Middle frontal gyrus (tissue), 1 donor: ENCODE data around the gene ABCA2.
"Not testable (repeated sequence)": the region's sequence is repeated elsewhere in the genome, so short reads cannot be mapped to it uniquely, and the experiment has no call there.

Experiments
- DNase-seq: peaks from one replicate; pipeline ENCODE4 v3.0.0-alpha.2; 2015; ENCODE audit warnings: low spot score; ENCODE audit errors: extremely low spot score

ABCA2 gene

DNA sequence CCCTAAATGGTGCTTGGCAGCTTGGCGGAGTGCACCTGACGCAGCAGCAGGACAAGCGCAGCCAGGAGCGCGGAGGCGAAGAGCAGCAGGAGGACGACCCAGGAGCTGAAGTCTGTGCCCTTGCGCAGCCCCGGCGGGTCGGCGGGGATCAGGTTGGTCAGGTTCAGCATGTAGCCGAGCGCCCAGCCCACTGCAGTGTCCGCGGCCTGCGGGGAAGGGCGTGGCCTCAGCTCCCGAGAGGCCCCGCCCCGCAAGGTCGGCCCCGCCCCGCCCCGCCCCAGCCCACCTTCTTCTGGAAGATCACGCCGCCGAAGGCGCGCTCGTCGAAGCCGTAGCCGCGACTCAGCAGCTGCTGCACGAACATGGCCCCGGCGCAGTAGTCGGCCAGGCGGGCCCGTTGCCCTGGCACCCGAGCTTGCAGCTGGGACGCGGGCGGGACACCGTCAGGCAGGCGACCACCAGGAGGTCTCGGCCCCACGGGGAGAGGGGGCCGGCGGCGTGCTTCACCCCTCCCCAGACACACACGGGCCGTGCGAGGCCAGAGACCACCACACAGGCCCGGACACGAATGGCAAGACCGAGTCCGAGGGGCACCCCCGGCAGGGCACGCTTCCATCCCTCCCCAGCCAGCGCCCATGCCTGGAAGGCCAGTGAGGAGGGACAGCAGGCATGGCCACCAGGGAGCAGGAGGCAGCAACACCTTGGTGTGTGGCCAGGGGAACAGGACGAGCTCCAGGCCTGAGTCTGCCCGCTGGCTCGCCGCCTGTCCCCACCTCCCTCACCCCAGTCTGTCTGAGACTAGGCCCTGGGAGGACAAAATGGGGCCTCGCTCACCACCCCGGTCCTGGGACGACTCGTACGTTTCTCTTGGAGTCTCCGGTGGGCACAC, 20.9 kb upstream of the ABCA2 start:
- DNase-seq = no peak

DNA sequence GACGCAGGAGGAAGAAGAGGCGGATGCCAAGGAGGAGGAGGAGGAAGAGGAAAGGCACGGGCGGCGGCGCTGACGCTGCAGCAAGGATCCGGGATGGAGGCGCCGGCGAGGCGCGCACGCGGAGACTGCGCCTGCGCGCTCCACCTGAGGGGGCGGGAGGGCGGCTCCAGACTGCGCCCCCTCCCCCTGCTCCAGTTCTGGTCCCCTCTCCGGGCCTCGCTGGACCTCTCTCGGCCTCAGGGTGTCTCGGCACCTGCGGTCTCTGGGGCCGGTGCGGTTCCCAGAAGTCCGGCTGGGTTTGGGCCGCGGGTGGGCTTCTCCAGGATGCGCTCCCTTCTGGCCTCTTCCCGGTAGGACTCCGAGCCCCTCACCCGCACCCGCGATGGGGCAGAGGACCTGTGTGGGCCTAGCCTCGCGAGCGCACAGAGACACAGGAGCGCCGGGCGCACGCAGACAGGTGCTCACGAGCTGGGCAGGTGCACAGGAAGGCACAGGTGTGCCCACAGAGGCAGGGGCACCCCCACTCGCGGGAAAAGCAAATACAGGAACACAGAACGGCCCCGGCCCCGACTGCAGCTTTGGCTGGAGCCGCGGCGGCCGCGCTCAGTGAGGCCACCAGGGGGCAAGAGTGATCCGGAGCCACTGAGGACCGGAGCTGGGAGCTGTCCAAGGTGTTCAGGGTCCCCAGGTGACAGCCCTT, 18.2 kb upstream of the ABCA2 start, which contains the start of gene NPDC1:
Gene NPDC1 (minus strand): TSS at position 90 of the 700 bp plus-strand sequence. CDS start 188 bp downstream, outside the sequence.
- peak; percentile 47 for DNase-seq

DNA sequence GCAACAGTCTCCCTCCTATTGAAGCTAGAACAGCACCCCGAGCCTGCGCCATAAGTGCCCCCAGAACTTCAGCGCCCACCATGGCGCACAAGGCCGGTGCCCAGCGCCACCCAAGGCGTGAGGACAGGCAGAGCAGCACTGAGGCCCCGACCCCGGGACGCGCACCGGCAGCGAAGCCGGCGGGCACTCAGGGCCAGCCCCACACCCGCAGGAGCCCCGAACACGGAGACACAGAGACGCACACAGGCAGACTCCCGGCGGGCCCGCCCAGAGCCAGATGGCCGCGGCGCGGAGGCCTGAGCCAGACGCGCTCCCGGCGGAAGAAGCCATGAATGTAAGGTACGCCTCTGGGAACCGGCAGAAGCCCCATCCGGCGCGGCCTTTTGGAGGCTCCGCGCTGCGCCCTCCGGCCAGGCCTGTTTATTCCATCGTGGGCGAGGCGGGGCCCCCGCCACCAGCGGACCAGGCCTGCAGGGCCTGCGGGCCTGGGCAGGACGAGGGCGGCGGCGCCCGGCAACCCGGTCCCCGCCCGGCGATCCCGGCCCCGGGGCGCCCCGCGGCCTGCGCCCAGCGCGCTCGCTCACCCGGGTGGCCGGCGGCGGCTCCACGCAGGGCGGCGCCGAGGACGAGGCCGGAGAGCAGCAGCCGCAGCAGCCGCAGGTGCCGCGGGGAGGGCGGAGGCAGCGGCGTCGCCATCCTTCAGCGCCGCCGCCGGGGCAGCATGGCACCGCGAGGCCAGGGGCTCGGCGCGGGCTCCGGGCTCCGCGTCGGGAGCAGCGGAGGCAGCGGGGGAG, 17.5 kb upstream of the ABCA2 start:
- no peak for DNase-seq

DNA sequence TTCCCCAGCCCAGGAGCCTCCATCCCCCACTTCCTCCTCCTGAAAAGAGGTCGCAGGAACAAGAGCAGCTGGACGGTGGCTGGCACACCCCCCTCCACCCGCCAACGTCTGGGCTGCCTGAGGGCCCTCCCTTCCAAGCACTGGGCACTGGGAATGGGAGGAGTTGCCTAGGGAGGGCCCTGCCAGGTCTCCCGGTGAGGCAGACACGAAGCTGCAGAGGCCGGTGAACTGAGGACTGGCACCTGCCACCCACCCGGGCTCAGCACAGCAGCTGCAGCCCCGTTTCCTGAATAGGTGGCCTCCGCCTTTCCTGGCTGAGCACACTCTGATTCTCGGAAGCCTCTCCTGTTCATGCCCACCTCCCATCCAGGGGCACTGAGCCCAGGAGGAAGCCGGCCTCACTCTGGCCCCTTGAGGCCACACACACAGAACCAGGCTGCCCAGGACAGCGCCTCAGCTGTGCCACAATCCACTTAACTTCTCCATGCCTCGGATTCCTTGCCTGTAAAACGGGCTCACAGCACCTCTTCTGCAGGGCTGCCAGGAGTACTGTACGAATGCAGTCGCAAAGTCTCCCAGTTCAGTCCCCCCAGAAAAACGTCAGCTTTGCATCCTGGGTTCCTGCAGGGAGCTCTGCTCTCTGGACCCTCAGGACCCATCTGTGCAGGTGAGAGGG, 16.6 kb upstream of the ABCA2 start:
- DNase-seq = no peak

DNA sequence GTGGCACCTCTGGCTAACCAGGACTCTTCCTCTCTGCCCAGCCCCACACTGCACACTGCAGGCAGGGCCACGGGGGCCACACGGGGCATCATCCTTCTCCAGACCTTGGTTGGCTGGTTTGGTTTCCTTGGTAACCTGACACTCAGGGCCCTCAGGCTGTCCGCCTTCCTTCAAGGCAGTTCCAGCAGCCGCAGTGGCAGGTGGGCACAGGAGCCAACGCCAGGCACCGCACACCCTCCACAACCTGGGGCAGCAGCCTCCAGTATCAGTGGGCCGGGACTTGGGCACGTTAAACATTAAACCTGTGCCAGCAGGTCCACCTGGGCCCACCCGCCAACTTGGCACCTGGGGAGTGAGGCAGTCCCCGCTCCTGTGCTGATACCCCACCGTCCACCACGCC, 16.0 kb upstream of the ABCA2 start:
- no peak for DNase-seq

DNA sequence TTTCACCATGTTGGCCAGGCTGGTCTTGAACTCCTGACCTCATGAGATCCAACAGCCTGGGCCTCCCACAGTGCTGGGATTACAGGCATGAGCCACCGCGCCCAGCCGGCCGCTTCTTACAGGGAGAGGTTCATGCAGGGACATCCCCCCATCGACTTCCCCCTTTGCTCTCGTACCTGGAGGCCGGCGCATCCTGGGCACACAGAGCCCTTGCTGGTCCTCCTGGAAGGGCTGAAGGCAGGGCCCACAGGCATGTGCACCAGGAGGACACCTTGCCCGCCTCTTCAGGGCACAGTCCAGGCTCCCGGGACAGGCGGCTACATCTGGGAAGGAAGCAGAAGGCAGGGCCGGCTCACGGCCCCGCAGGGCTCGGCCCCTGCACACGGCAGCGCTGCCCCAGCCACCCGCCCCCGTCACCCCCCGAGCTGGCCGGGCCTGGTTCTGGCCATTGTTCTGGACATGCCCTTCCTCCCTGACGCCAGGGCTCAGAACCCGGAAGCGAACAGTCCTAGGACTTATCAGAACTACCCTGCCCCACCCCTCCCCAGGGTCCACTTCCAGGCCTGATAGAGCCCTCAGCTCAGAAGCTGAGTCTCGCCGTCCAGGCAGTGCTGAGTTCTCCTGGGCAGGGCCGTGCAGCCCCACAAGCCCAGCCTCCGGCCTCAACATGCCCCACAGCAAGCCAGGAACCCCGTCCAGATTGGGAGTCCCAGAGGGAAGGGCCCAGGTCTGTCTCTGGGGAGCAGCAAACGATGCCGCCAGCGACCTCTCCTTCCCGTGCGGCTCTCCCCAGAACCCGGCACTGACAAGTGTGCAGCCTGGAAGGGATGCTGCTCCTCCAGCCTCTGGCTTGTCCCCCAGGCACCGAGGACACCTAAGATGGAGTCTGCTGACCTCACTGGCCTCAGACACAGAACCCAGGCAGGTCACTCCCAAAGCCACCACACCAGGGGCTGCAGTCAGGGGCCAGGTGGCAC, 15.0 kb upstream of the ABCA2 start:
- DNase-seq = no peak

DNA sequence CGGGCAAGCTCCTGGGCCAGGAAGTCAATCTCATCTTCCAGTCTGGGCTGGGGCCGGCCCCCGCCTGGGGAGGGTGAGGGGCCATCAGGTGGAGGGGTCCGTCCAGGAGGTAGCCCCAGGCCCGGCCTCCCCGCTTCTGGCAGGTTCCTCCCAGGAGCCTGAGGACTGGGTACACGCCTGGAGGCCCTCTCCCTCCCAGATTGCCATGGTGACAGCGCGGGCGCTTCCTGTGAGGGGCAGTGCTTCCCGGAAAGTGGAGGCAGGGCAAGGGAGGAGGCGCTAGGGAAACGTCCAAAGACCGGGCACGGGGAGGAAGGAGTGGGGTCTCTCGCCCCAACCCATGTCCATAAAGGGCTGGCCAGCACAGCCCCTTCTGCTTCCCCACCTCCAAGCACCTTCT, 13.1 kb upstream of the ABCA2 start:
- DNase-seq = no peak

DNA sequence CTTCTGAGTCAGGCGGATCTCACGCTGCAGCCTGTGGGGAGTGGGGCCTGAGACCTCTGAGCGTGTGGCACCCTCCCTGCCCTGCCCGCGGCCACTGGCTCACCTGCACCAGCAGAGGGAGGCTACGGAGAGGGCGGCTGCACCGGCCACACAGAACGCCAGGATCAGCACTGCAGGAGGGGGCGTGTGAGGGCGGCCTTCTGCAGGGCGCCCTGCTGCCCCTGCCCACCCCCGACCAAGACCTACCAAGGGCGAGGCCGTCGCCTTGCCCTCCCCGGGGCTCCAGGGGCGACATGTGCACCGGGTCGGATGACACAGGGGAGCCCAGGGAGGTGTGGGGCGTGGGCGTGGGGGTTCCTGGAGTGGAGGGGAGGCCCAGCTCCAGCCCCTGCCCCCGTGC, 12.5 kb upstream of the ABCA2 start:
- DNase-seq = no peak

DNA sequence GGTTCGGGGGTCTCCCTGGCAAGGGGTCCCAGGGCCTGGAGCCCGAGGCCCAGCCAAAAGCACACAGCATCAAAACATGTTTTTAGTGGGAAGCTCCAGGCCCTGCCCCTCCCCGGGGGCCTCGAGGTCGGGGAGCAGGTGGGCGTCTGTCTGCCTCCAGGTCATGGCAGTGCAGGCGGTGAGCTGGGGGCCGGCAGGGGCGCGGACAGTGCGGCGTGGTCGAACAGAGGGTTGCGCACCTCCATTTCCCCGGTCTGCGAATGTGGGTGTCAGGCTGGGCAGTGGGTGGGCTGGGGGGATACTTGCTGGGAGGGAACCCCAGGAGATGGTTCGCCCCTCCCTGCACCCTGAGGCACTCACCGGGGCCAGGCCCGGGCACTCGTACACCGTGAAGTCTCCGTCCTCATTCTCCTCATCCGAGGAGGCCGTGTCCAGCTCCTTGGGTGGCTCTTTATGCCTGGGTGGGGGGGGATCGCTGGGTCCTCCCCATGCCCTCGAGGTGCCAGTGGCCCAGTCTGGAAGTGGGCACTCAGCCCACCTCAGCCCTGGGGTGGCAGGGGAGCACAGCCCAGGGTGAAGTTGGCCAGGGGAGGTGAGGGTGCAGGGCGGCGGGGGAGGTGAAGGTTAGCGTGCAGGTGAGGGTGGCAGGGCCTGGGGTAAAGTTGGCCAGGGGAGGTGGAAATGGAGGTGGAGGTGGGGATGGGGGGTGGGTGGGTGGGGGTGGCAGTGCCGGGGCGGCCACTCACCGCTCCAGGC, 11.8 kb upstream of the ABCA2 start:
- no peak for DNase-seq

DNA sequence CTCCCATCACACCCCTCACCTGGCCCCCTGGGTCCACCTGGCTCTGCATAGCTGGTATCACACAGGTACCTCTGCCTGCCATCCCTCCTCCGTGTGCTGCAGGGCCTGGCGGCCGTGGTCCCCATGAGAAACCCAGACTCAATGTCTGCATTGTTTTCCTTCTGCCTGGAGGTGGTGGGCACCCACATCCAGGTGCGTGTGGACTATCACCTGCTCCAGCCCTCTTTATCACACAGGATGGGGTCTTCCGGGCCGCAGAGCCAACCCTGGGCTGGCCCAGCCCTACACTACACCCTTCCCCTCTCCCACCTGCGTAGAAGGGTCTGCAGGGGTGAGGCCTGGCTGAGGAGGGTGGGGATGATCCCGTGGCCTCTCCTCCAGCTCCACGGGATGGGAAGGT, 10.9 kb upstream of the ABCA2 start:
- no peak for DNase-seq

DNA sequence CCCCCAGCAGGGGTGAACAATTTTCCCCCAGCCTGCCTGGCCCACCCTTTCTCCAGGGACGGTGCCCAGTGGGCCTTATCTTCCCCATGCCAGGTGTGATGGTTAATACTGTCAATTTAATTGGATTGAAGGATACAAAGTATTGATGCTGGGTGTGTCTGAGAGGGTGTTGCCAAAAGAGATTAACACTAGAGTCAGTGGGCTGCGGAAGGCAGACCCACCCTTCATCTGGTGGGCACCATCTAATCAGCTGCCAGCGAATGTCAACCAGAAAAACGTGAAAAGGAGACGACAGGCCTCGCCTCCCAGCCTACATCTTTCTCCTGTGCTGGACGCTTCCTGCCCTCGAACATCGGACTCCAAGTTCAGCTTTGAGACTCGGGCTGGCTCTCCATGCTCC, 9.4 kb upstream of the ABCA2 start:
- no peak for DNase-seq

DNA sequence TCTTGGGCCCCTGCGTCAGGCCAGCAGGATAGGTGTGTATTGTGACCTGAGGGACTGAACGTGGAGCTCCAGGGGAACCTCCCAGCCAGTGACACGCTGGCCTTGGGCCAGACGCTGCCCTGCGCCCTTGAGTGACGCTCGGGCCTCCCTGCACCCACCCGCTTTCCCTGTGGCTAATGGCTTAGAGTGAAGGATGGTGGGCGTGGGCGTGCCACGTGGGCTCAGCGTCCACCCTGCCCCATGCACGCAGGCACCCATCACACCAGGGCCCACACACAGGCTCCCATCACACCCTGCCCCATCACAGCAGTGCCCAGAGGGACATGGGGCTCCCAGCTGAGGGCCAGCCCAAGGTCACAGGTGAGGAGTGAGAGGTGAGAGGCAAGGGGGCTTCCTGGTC, 9.0 kb upstream of the ABCA2 start:
- DNase-seq = no peak

DNA sequence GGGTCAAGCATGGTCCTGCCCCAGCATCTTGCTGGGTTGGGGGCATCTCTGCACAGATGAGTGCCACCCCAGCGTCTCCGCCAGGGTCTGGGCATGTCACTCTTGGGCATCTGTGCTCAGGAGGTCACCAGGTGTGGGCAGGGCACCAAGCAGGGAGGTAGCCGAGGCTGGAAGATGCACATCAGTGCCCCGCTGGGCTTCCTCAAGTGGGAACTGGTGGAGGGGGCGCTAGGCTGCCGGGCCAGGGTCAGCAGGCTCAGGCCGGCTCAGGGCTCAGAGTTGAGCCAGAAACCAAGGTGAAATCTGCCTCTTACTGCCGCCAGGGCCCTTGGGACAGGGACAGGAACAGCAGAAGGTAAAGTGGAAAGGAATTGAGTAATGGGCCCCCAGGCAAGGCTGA, 7.9 kb upstream of the ABCA2 start:
- no peak for DNase-seq

DNA sequence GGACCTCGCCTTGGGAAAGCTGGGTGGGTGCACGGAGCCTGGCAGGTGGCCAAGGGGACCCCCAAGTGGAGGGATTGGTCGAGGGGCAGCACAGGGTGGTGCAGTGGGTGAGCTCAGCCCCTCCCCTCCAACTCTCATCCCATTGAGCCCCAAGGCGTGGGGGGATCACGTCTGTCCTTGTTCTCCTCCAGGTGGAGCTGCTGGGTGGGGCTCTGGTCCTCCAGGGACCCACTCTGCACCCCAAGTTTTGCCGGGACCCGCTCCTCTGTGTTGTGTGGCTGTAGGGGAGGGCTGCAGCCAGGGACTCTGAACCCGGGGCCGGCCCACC, 7.4 kb upstream of the ABCA2 start:
- DNase-seq = no peak

DNA sequence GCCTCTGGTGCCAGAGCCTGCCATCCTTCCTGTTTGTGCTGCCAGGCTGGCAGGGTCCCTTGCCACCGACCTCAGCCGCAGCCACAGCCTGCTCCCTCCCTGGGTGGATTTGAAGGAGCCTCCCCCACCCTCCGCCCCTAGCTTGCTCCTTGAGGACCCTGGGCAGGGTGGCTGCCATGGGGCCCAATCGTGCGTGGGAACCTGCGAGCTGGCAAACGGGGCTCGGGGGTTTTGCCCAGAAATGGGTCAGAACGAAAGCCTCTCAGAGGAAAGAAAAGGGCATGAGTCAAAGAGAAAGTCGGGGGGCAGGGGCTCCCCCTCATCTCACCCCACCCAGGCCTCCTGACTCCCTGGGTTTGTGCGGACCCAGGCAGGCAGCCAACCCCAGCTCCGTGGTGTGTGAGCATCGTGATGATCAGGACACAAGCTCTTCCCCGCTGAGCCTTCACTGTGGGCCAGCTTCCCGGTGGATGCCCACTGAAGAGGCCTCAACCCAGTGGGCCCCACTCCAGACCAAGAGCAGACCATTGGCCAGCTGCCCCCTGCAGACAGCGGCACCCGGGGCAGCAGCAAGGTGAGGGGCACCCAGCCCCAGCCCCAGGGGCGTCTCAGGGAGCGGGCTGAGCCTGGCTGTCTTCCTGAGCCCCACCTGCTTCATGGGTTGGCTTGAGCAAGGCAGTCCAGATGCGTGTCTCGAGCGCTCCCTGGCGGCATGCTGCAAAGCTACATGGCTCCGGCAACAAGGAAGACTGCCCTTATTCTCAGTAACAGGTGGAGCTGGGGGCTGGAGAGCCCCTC, 6.9 kb upstream of the ABCA2 start:
- DNase-seq = peak; percentile 83

DNA sequence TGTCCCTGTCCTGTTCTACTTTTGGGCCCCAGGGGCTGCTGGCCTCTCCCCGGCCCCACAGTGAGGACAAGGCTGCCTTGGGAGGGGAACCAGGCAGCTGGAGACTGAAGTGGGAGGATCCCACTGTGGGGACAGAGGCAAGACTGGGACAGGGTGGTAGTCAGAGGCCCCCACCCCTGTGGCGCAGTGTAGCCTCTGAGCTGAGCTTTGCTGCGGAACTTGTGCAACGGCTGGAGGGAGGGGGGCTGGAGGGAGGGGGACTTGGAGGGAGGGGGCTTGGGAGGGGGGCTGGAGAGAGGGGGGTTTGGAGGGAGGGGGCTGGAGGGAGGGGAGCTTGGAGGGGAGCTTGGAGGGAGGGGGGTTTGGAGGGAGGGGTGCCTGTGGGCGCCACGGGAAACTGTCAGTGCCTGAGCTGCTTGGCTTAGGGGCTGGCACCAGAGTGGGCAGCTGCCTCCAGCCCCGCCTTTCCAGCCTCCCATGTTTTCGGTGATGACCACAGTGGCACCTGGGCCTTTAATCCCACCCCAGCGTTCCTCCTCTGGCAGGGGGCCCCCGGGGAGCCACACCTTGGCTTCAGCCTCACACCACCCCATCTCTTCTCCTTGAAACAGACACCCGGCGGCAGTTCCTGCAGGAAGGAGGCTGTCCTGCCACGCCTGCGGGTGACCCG, 6.1 kb upstream of the ABCA2 start:
- no peak for DNase-seq

DNA sequence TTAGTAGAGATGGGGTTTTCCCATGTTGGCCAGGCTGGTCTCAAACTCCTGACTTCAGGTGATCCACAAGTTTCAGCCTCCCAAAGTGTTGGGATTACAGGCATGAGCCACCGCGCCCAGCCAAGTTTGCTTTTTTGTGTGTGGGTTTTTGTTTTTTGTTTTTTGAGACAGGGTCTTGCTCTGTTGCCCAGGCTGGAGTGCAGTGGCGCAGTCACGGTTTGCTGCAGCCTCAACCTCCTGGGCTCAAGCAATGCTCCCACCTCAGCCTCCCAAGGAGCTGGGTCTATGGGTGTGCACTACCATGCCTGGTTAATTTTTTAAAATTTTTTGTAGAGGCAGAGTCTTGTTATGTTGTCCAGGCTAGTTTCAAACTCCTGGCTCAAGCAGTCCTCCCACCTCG, 5.4 kb upstream of the ABCA2 start:
- not testable (repeated sequence) for DNase-seq

DNA sequence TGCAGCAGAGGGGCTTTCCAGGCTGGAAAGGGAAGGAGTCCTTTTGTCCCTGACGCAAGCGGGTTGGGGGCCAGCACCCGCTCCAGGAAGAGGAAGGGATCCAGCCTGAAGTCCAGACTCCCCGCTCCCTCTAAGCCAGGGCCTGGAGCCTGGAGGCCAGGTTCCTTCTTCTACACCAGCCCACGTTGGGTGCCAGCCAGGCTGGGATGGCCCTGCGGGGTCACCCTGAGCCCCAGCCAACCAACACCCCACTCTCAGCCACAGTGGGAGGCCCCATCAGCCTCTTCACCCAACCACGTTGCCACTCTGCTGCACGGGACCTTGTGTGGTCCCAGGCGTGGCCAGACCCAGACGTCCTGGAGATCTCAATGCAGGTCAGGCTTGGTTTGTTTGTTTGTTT, 4.8 kb upstream of the ABCA2 start:
- DNase-seq = no peak
